Cardiac fibroblast (primary cell): ENCODE measurements around the gene MAB21L3.

Source experiments
- DNase-seq, 2 donors: peaks; one replicate each; pipeline versions ENCODE4 v3.0.0 to v3.0.0-alpha.2; 2010; ENCODE audit warnings: low read depth in 2 of 2
- H3K4me3 ChIP-seq, 2 donors: replicated peaks in 1 of 2; 1 replicate in 1 of 2; 2 replicates in 1 of 2; pipeline ENCODE4 v1.5.1; 2011; ENCODE audit warnings: low read depth in 2 of 2, low read length in 2 of 2, mild to moderate bottlenecking in 2 of 2, moderate library complexity in 1 of 2
- CTCF ChIP-seq: IDR thresholded peaks from one replicate; pipeline ENCODE4 v1.5.1; 2011; ENCODE audit warnings: low read depth, mild to moderate bottlenecking, low read length, inconsistent platforms

The MAB21L3 gene

DNA sequence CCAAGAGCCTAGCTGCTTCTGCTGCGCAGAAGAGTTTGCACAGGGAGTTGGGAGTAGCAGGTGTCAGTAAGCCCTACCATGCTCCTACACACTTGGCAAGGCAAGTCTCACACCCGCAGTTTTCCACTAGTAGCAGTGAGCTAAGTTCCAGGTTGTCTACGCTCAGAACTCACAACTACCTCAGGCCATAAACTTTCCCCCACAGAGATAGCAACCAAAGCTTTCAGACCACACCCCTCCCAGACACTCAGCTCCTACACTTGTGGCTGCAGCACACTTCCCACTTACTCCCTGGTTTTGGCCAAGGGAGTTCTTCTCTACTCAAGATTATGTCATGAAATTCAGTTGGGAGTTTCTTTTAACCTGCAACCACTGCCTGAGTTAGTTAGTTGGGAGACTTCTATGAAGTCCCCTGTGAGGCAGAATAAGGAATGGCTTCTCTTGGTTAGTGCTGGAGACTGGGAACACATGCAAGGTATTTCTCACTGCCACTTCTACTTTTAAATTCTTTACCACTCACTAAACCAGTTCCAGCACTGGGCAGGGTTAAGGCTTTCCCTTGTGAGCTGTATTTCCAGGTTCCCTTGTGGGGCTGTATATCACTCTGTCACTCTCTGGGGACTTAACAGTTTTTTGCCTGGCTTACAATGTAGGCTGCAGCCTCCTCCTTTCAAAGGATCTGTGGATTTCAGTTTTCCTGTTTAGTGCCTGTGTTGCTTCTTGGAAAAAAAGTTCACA, 18.3 kb upstream of the MAB21L3 start:
- TF ChIP-seq CTCF = no peak
- DNase-seq = no peak

DNA sequence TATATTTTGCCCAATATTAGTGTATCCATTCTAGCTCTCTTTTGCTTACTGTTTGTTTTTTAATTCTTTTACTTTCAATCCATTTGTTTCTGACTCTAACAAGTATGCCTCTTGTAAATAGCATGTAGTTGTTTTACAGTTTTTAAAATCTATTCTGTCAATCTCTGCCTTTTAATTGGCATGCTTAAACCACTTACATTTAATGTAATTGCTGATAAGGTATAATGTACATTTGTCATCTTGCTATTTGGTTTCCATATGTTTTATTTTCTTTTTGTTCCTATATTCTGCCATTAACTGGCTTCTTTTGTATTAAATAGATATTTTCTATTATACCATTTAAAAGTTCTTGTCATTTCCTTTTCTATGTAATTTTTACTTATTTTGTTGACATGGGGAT, 16.2 kb upstream of the MAB21L3 start:
- no peak for DNase-seq
- TF ChIP-seq CTCF = no peak
- no peak overlapping the region for H3K4me3 ChIP-seq

More for the DNA sequence above, 18.3 kb upstream of the MAB21L3 start:
- H3K4me3 ChIP-seq = no peak overlapping the region

- no peak overlapping the region for H3K4me3 ChIP-seq
- no peak for DNase-seq
- no peak for TF ChIP-seq CTCF
Measured at GRCh38 chr1:116096013-116096618, 15.1 kb upstream of the MAB21L3 start.

DNA sequence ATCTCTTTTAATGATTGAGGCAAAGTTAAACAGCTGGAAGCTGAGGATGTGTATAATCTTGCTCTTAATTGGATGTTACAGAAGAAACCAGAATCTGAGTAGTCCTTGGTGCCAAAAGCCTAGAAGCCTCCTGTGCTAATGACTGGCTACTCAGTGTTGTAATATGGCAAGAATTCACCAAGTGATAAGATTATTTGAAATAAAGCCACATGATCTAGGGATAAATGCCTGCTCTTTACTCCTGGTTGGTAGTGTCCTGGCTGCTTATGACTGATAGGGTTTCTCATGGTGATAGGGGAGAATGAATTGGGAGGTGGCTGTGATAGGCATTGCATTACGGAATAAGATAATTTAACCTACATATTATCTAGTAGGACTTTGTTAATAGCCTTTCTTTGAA, 13.6 kb upstream of the MAB21L3 start:
- TF ChIP-seq CTCF = no peak
- peak in 1 of 2 donors; percentile 21 for DNase-seq
- no peak overlapping the region for H3K4me3 ChIP-seq

DNA sequence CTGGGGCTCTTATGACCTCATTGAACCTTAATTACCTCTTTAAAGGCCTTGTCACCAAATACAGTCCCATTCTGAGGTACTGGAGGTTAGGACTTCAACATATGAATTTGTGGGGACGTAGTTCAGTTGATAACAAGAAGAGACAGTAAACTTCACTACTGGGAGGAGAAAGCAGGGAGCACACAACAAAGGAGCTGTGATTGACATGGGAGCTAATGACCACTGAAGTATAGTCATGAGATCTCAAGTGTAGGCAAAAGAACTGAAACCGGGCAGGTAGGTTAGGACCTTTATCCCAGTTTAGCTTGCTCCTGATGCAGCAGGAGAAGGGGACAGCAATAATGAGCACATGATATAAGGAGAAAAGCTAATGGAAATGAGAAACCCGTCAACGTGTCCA, 11.8 kb upstream of the MAB21L3 start:
- no peak overlapping the region for H3K4me3 ChIP-seq
- DNase-seq = no peak
- TF ChIP-seq CTCF = no peak

GRCh38 chr1:116099919-116100318, 11.3 kb upstream of the MAB21L3 start:
- DNase-seq = no peak
- H3K4me3 ChIP-seq = no peak overlapping the region
- no peak for TF ChIP-seq CTCF
